SK-N-SH (cell line): ENCODE measurements around the gene SLC6A9. TPM values are rescaled to one million over a fixed set of nuclear protein-coding genes. Genes with fewer than 3 reads are reported as not detected.

Experiments used
- CTCF ChIA-PET: fragments of 300-600, 350-600 bp; formaldehyde crosslinking; extraction: SDS; loops from one replicate; lab custom pipeline; 2021; lab: Yijun Ruan, JAX
- POLR2A ChIA-PET: fragments of 350-600 bp; sonication (Branson Sonifier 250); formaldehyde crosslinking; extraction: SDS; loops from one replicate; lab custom pipeline; 2020; ENCODE audit warnings: antibody characterized with exemption, inconsistent platforms; lab: Yijun Ruan, JAX
- DNase-seq: peaks from one replicate; pipeline ENCODE4 v3.0.0; 2012
- H2AFZ ChIP-seq: fragments of 200-600 bp; sonication (generic); 2 replicates; pipeline ENCODE4 v1.8.1; 2016; ENCODE audit warnings: antibody characterized with exemption, mild to moderate bottlenecking, low read depth
- H3F3A ChIP-seq: fragments of 200-600 bp; sonication (generic); replicated peaks from 2 replicates; pipeline ENCODE3; 2016; ENCODE audit warnings: antibody characterized with exemption, mild to moderate bottlenecking; ENCODE audit not compliant: insufficient read depth
- H3K27ac ChIP-seq, 2 experiments: fragments of 200-500 bp in 1 of 2; fragments of 200-600 bp in 1 of 2; sonication (Bioruptor generic) in 1 of 2; sonication (generic), shearing (Covaris generic) in 1 of 2; 2 replicates each; pipeline versions ENCODE4 v1.5.1 to v1.6.1; 2014 to 2016; ENCODE audit warnings: low read depth in 2 of 2, inconsistent platforms in 1 of 2, low read length in 1 of 2, mild to moderate bottlenecking in 1 of 2, mixed read lengths in 1 of 2
- H3K27me3 ChIP-seq: fragments of 200-600 bp; sonication (generic), shearing (Covaris generic); 2 replicates; pipeline ENCODE4 v1.6.1; 2016; ENCODE audit warnings: mixed run types; ENCODE audit not compliant: insufficient read depth
- H3K36me3 ChIP-seq, 2 experiments: fragments of 200-500 bp in 1 of 2; fragments of 200-600 bp in 1 of 2; sonication (Bioruptor generic) in 1 of 2; sonication (generic) in 1 of 2; replicated peaks in 1 of 2; 2 replicates each; pipeline versions ENCODE3 to v1.5.1; 2014 to 2016; ENCODE audit warnings: low read length in 1 of 2, mild to moderate bottlenecking in 1 of 2; ENCODE audit not compliant: insufficient read depth in 2 of 2, control insufficient read depth in 1 of 2
- H3K4me1 ChIP-seq, 2 experiments: fragments of 200-500 bp in 1 of 2; fragments of 200-600 bp in 1 of 2; sonication (Bioruptor generic) in 1 of 2; sonication (generic), shearing (Covaris generic) in 1 of 2; 2 replicates each; pipeline versions ENCODE4 v1.5.1 to v1.6.1; 2014 to 2016; ENCODE audit warnings: low read depth in 1 of 2, low read length in 1 of 2, mixed run types in 1 of 2; ENCODE audit not compliant: insufficient read depth in 2 of 2, control insufficient read depth in 1 of 2
- H3K4me2 ChIP-seq: fragments of 200-600 bp; sonication (generic), shearing (Covaris generic); 2 replicates; pipeline ENCODE4 v1.6.1; 2017; ENCODE audit warnings: mixed run types
- H3K4me3 ChIP-seq, 2 experiments: fragments of 200-500 bp in 1 of 2; fragments of 200-600 bp in 1 of 2; sonication (Bioruptor generic) in 1 of 2; sonication (generic), shearing (Covaris generic) in 1 of 2; 2 replicates each; pipeline versions ENCODE4 v1.5.1 to v1.8.1; 2014 to 2016; ENCODE audit warnings: low read depth in 2 of 2, inconsistent platforms in 1 of 2, low read length in 1 of 2, mild to moderate bottlenecking in 1 of 2, mixed read lengths in 1 of 2, moderate library complexity in 1 of 2
- H3K79me2 ChIP-seq: fragments of 200-600 bp; sonication (generic); 2 replicates; pipeline ENCODE4 v1.8.1; 2017; ENCODE audit warnings: mild to moderate bottlenecking; ENCODE audit not compliant: insufficient read depth
- H3K9ac ChIP-seq: fragments of 200-600 bp; sonication (generic); 2 replicates; pipeline ENCODE4 v1.6.1; 2017; ENCODE audit warnings: mixed run types
- H3K9me2 ChIP-seq: fragments of 200-600 bp; sonication (generic); 2 replicates; pipeline ENCODE4 v1.6.1; 2017; ENCODE audit warnings: mixed run types
- H3K9me3 ChIP-seq: fragments of 200-600 bp; sonication (generic); 2 replicates; pipeline ENCODE4 v1.6.1; 2017; ENCODE audit warnings: mixed run types, mild to moderate bottlenecking, moderate library complexity
- H4K20me1 ChIP-seq: fragments of 200-600 bp; sonication (generic); 2 replicates; pipeline ENCODE4 v1.6.1; 2017; ENCODE audit warnings: mild to moderate bottlenecking, mixed run types; ENCODE audit not compliant: insufficient read depth
- ELF1 ChIP-seq: IDR thresholded peaks from 2 replicates; pipeline ENCODE4 v1.4.0; 2012
- EP300 ChIP-seq, 2 experiments: IDR thresholded peaks; 2 replicates each; pipeline versions ENCODE4 v1.4.0 to v1.6.1; 2012; ENCODE audit warnings: borderline replicate concordance in 1 of 2, low read depth in 1 of 2, low read length in 1 of 2
- EZH2phosphoT487 ChIP-seq: fragments of 200-600 bp; sonication (generic); IDR thresholded peaks from 2 replicates; pipeline ENCODE4 v1.6.1; 2017; ENCODE audit warnings: low read depth, mixed run types, mild to moderate bottlenecking, antibody characterized with exemption, moderate library complexity, borderline replicate concordance
- FOXJ3 ChIP-seq: sonication (generic); formaldehyde crosslinking; IDR thresholded peaks from 2 replicates; pipeline ENCODE4 v1.5.1; 2020; ENCODE audit warnings: mild to moderate bottlenecking, missing genetic modification reagents
- FOXM1 ChIP-seq: IDR thresholded peaks from 2 replicates; pipeline ENCODE4 v1.4.0; 2012; ENCODE audit warnings: low read depth, mild to moderate bottlenecking
- GABPA ChIP-seq: IDR thresholded peaks from 2 replicates; pipeline ENCODE4 v1.4.0; 2012; ENCODE audit warnings: low read depth, mild to moderate bottlenecking
- GATA2 ChIP-seq: sonication (generic); formaldehyde crosslinking; IDR thresholded peaks from 2 replicates; pipeline ENCODE4 v1.5.0; 2020; ENCODE audit warnings: mild to moderate bottlenecking, missing genetic modification reagents
- MEF2A ChIP-seq: IDR thresholded peaks from 2 replicates; pipeline ENCODE4 v1.4.0; 2012; ENCODE audit warnings: low read depth, borderline replicate concordance
- MXI1 ChIP-seq: IDR thresholded peaks from 2 replicates; pipeline ENCODE4 v1.6.1; 2012; ENCODE audit warnings: mild to moderate bottlenecking, low read depth, low read length, improper control_type of control experiment
- NFIC ChIP-seq: IDR thresholded peaks from 2 replicates; pipeline ENCODE4 v1.4.0; 2012; ENCODE audit warnings: borderline replicate concordance
- PBX3 ChIP-seq: IDR thresholded peaks from 2 replicates; pipeline ENCODE4; 2012
- POLR2AphosphoS5 ChIP-seq: IDR thresholded peaks from 2 replicates; pipeline ENCODE4 v1.6.1; 2012; ENCODE audit warnings: low read depth, low read length
- RAD21 ChIP-seq: IDR thresholded peaks from 2 replicates; pipeline ENCODE4 v1.6.1; 2012; ENCODE audit warnings: mild to moderate bottlenecking, low read length
- REST ChIP-seq: IDR thresholded peaks from 2 replicates; pipeline ENCODE4 v1.6.1; 2012; ENCODE audit warnings: mild to moderate bottlenecking, low read depth, low read length, moderate library complexity
- RXRA ChIP-seq: IDR thresholded peaks from 2 replicates; pipeline ENCODE4 v1.4.0; 2012; ENCODE audit warnings: low read depth, mild to moderate bottlenecking, borderline replicate concordance
- SIN3A ChIP-seq: IDR thresholded peaks from 2 replicates; pipeline ENCODE4 v1.6.1; 2012; ENCODE audit warnings: low read depth, mild to moderate bottlenecking, low read length, moderate library complexity, borderline replicate concordance
- SMC3 ChIP-seq: IDR thresholded peaks from 2 replicates; pipeline ENCODE4 v1.6.1; 2012; ENCODE audit warnings: low read depth, low read length, improper control_type of control experiment
- TEAD4 ChIP-seq: IDR thresholded peaks from 2 replicates; pipeline ENCODE4 v1.4.0; 2012; ENCODE audit warnings: mild to moderate bottlenecking, borderline replicate concordance; ENCODE audit not compliant: insufficient read depth
- USF1 ChIP-seq: IDR thresholded peaks from 2 replicates; pipeline ENCODE4 v1.4.0; 2012; ENCODE audit warnings: low read depth, borderline replicate concordance
- WGBS: methylation state at CpG from one replicate; pipeline ENCODE4 v1.1.6; 2017; ENCODE audit warnings: low lambda C conversion rate; 5-methylcytosine and 5-hydroxymethylcytosine counted together
- polyA plus RNA-seq, 3 experiments: library from polyadenylated mRNA; depleted of rRNA; stranded (reverse); fragments of >200 nt; gene quantifications; 2 replicates each; pipeline ENCODE4 v1.2.3, GENCODE V29; 2012
- TF ChIP-seq, protein P1 (sequence below): IDR thresholded peaks from 2 replicates; pipeline ENCODE4 v1.4.0; 2012; ENCODE audit warnings: low read depth
- TF ChIP-seq, protein P2 (sequence below): fragments of 150-350 bp; IDR thresholded peaks from 2 replicates; pipeline ENCODE4 v1.6.1; 2016; ENCODE audit warnings: mild to moderate bottlenecking, low read depth, low read length

SLC6A9 gene
- polyA plus RNA-seq, 1 of the 3 experiments (the other 2 are of a cell fraction): 3.9 TPM

DNA sequence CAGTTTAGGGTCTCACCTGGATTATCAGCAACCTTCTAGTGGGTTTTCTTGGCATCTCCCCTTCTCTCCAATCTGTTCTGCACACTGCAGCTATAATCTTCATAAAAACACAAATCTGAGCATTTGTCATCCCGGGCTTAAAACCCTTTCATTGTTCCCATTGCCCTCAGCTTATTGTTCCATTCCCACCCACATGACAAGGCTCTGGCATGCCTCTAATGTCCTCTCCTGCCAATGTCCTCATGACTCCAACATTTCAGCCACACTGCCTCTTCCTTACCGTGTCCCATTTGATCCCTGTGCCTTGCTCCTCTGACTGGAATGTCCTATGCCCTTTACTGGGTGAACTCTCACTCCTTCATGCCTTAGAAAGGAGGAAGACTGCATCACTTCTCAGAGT, 68.9 kb downstream of the SLC6A9 start:
- no peak overlapping the region for H3K4me2 ChIP-seq
- H4K20me1 ChIP-seq: no peaks in the 10 kb centered on the region
- ChIA-PET CTCF (no interaction called here), POLR2A (no interaction called here)
- H3K9me3 ChIP-seq: no peaks in the 10 kb centered on the region
- no peak overlapping the region for H3K9ac ChIP-seq
- WGBS: 91% methylated on average over 2 of the region's 2 CpGs
- no peak overlapping the region for H2AFZ ChIP-seq
- no peaks in the 10 kb centered on the region for H3K79me2 ChIP-seq
- peaks cover 3 to 64% of the 10 kb centered on the region in 2 experiments for H3K36me3 ChIP-seq
- no peak for TF ChIP-seq TEAD4
- no peak for TF ChIP-seq SIN3A
- no peak for TF ChIP-seq SMC3
- TF ChIP-seq, protein P1, sequence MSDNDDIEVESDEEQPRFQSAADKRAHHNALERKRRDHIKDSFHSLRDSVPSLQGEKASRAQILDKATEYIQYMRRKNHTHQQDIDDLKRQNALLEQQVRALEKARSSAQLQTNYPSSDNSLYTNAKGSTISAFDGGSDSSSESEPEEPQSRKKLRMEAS: no peak
- TF ChIP-seq GATA2 (CRISPR knock-in tag): no peak
- TF ChIP-seq PBX3: no peak
- TF ChIP-seq MEF2A: no peak
- H3K4me3 ChIP-seq: no peak overlapping the region
- H3K4me1 ChIP-seq: no peaks in the 10 kb centered on the region
- no peaks in the 10 kb centered on the region for H3F3A ChIP-seq
- H3K27ac ChIP-seq: no peak overlapping the region
- no peaks in the 10 kb centered on the region for H3K9me2 ChIP-seq
- no peak for DNase-seq
- H3K27me3 ChIP-seq: no peaks in the 10 kb centered on the region

DNA sequence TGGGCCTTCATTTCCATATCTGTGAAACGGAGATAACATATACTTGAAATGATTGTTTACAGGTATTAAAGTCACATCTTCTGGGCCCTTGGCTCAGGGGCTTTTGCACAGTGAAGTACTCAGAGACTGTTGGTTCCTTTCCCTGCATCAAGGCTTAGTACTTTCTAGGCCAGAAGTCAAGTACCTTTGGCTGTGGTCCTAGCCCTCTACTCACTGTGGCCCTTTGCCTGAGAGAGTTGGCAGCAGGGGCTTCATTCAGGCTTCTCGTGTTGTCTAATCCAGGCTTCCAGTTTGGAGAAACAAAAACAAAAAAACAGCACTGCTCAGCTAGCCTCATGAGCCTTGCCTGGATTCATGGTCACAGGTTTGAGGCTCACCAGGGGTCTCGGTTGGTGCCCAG, 69.6 kb downstream of the SLC6A9 start:
- H3K27me3 ChIP-seq: no peaks in the 10 kb centered on the region
- no peak overlapping the region for H3K27ac ChIP-seq
- 96% methylated on average over 2 of the region's 3 CpGs for WGBS
- H3K4me3 ChIP-seq: no peak overlapping the region
- H3K4me2 ChIP-seq: no peak overlapping the region
- peaks cover 3 to 63% of the 10 kb centered on the region in 2 experiments for H3K36me3 ChIP-seq
- TF ChIP-seq ELF1 (no peak), EP300 (IDR thresholded peaks at IDR 0.05; ENCODE audit: borderline replicate concordance in 1 of 2, low read depth in 1 of 2, low read length in 1 of 2) (no peak), NFIC (no peak), RAD21 (no peak), GABPA (no peak), FOXM1 (no peak), EZH2phosphoT487 (no peak), RXRA (no peak), GATA2 (CRISPR knock-in tag) (no peak), FOXJ3 (CRISPR knock-in tag) (no peak), REST (no peak), MXI1 (no peak), USF1 (no peak), POLR2AphosphoS5 (no peak)
- TF ChIP-seq, protein P1: no peak
- TF ChIP-seq, protein P2, sequence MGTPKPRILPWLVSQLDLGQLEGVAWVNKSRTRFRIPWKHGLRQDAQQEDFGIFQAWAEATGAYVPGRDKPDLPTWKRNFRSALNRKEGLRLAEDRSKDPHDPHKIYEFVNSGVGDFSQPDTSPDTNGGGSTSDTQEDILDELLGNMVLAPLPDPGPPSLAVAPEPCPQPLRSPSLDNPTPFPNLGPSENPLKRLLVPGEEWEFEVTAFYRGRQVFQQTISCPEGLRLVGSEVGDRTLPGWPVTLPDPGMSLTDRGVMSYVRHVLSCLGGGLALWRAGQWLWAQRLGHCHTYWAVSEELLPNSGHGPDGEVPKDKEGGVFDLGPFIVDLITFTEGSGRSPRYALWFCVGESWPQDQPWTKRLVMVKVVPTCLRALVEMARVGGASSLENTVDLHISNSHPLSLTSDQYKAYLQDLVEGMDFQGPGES: no peak
- H3K79me2 ChIP-seq: no peaks in the 10 kb centered on the region
- ChIA-PET CTCF (no interaction called here), POLR2A (no interaction called here)
- H2AFZ ChIP-seq: no peak overlapping the region
- no peaks in the 10 kb centered on the region for H3F3A ChIP-seq
- H4K20me1 ChIP-seq: no peaks in the 10 kb centered on the region
- H3K9ac ChIP-seq: no peak overlapping the region
- DNase-seq: no peak
- H3K4me1 ChIP-seq: no peaks in the 10 kb centered on the region
- H3K9me2 ChIP-seq: no peaks in the 10 kb centered on the region
- no peaks in the 10 kb centered on the region for H3K9me3 ChIP-seq
